Diencephalon (tissue), 1 donor: Measurements from ENCODE around the gene PAH. TPM values are rescaled to one million over a fixed set of nuclear protein-coding genes. Genes with fewer than 3 reads are reported as not detected.

Source experiments
- total RNA-seq: library from RNA; depleted of rRNA; stranded (reverse); fragments of >200 nt; gene quantifications from one replicate; pipeline ENCODE4 v1.2.3, GENCODE V29; 2014

PAH gene
- 0.69 TPM for total RNA-seq

DNA sequence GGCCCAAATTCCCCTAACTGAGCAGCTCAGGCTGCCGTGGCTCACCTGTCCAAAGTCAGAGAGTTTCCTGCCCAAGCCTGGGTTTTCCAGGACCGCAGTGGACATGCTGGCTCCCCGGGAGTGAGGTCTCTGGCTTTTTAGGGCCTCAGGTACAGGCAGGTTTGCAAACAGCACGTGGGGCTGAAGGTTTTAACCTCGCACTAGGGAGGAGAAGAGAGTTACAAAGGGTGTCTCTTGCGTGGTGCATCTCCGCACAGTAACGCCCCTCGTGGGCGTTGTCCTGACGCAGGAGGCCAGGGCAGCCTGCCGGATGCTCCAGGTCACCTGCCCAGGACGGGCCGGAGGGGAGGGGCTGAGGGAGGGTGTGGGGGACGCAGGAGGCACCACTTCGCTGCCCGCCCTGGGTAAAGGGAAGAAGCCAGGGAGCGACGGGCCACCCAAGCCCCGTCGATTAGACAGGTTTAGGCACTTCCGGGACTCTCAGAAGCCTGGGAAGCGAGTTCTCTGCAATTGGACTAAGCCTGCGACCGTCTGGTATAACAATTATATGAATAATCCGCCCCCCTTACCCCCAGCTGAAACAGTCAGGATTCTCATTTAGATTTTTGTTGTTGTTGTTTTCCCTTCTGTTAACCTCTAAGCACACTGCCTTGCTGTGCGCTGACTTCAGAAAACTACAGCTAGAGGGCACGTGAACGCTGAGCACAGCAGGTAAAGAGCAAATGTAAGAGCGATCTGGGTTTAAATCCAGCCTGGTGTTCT, at the start of gene PAH:
TSS of gene PAH (minus strand) at position 219 of the 762 bp plus-strand sequence. CDS start at position 105, 114 bp downstream.

DNA sequence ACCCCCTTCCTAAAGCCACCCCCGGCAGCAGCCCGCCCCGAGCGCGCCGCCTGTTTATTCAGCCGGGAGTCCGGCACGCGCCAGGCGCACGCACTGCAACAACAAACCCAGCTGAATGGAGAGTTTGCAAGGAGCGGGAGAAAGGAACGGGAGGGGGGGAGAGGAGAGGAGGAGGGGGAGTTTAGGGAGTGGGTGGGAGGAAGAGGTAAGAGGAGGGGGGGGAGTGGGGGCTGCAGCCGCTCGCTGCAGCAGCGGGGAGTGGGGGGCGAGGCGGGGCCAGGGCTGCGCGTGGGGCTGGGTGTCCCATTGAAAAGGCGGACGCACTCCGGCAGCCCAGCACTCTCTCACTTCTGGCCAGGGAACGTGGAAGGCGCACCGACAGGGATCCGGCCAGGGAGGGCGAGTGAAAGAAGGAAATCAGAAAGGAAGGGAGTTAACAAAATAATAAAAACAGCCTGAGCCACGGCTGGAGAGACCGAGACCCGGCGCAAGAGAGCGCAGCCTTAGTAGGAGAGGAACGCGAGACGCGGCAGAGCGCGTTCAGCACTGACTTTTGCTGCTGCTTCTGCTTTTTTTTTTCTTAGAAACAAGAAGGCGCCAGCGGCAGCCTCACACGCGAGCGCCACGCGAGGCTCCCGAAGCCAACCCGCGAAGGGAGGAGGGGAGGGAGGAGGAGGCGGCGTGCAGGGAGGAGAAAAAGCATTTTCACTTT, 40.5 kb upstream of the PAH start, which contains the start of gene ASCL1:
TSS of gene ASCL1 (plus strand) at position 336 of the 712 bp plus-strand sequence. CDS start 571 bp downstream, outside the sequence.

Other genes starting within 250 kb of the PAH start
- 14.5 TPM for gene ASCL1, start 40.4 kb upstream of the PAH start, total RNA-seq